IPS-15b (cell line): ENCODE data around the gene CRISPLD2.
"Not testable (repeated sequence)": the region's sequence is repeated elsewhere in the genome, so short reads cannot be mapped to it uniquely, and the experiment has no call there.

Experiments used
- H3K27me3 ChIP-seq: one replicate; pipeline ENCODE4 v1.6.1; 2013; ENCODE audit warnings: low read length; ENCODE audit not compliant: control insufficient read depth, insufficient read depth
- H3K36me3 ChIP-seq: one replicate; pipeline ENCODE4 v1.6.1; 2013; ENCODE audit warnings: low read length; ENCODE audit not compliant: control insufficient read depth, insufficient read depth
- H3K4me1 ChIP-seq: one replicate; pipeline ENCODE4 v1.6.1; 2013; ENCODE audit warnings: mild to moderate bottlenecking, low read length; ENCODE audit not compliant: control insufficient read depth, insufficient read depth
- H3K4me3 ChIP-seq: one replicate; pipeline ENCODE4 v1.5.1; 2013; ENCODE audit warnings: low read depth, low read length
- H3K9ac ChIP-seq: one replicate; pipeline ENCODE4 v1.6.1; 2013; ENCODE audit warnings: low read depth, mild to moderate bottlenecking, low read length
- H3K9me3 ChIP-seq: one replicate; pipeline ENCODE4 v1.6.1; 2013; ENCODE audit warnings: mild to moderate bottlenecking, low read length; ENCODE audit not compliant: control insufficient read depth, insufficient read depth

The CRISPLD2 gene

GRCh38 chr16:84825896-84826557 is 6.2 kb downstream of the CRISPLD2 start:
- H3K27me3 ChIP-seq: peaks cover 13% of the 10 kb centered on the region
- H3K4me1 ChIP-seq: no peaks in the 10 kb centered on the region

GRCh38 chr16:84826558-84826941 is 6.8 kb downstream of the CRISPLD2 start:
- Histone ChIP-seq H3K9me3 (no peaks in the 10 kb centered on the region), H3K4me1 (no peaks in the 10 kb centered on the region), H3K36me3 (no peaks in the 10 kb centered on the region), H3K27me3 (peaks cover 8% of the 10 kb centered on the region), H3K9ac (no peak overlapping the region), H3K4me3 (no peak overlapping the region)

More at GRCh38 chr16:84825896-84826557, 6.2 kb downstream of the CRISPLD2 start:
- H3K9ac ChIP-seq: no peak overlapping the region
- no peaks in the 10 kb centered on the region for H3K9me3 ChIP-seq
- H3K4me3 ChIP-seq: no peak overlapping the region
- H3K36me3 ChIP-seq: no peaks in the 10 kb centered on the region

GRCh38 chr16:84827131-84827574 is 7.4 kb downstream of the CRISPLD2 start:
- Histone ChIP-seq H3K9me3 (no peaks in the 10 kb centered on the region), H3K9ac (no peak overlapping the region), H3K36me3 (no peaks in the 10 kb centered on the region), H3K27me3 (peaks cover 3% of the 10 kb centered on the region), H3K4me1 (no peaks in the 10 kb centered on the region), H3K4me3 (no peak overlapping the region)

GRCh38 chr16:84827897-84828296 is 8.1 kb downstream of the CRISPLD2 start:
- no peaks in the 10 kb centered on the region for H3K9me3 ChIP-seq
- no peaks in the 10 kb centered on the region for H3K4me1 ChIP-seq
- no peak overlapping the region for H3K4me3 ChIP-seq
- no peaks in the 10 kb centered on the region for H3K27me3 ChIP-seq
- no peaks in the 10 kb centered on the region for H3K36me3 ChIP-seq
- H3K9ac ChIP-seq: no peak overlapping the region

GRCh38 chr16:84828322-84828721 is 8.5 kb downstream of the CRISPLD2 start:
- Histone ChIP-seq H3K36me3 (no peaks in the 10 kb centered on the region), H3K9ac (no peak overlapping the region), H3K9me3 (no peaks in the 10 kb centered on the region), H3K27me3 (no peaks in the 10 kb centered on the region), H3K4me3 (no peak overlapping the region), H3K4me1 (no peaks in the 10 kb centered on the region)

- Histone ChIP-seq H3K4me1 (no peaks in the 10 kb centered on the region), H3K4me3 (no peak overlapping the region), H3K36me3 (no peaks in the 10 kb centered on the region), H3K27me3 (no peaks in the 10 kb centered on the region), H3K9me3 (no peaks in the 10 kb centered on the region), H3K9ac (no peak overlapping the region)
These were observed 9.6 kb downstream of the CRISPLD2 start for GRCh38 chr16:84829168-84829965.

GRCh38 chr16:84830765-84831384 is 11.1 kb downstream of the CRISPLD2 start:
- Histone ChIP-seq H3K9ac (no peak overlapping the region), H3K4me1 (no peaks in the 10 kb centered on the region)

GRCh38 chr16:84831728-84832127 is 11.9 kb downstream of the CRISPLD2 start:
- not testable (repeated sequence) for H3K4me1 ChIP-seq, H3K27me3 ChIP-seq, H3K4me3 ChIP-seq, H3K9ac ChIP-seq, H3K36me3 ChIP-seq, H3K9me3 ChIP-seq

More at GRCh38 chr16:84830765-84831384, 11.1 kb downstream of the CRISPLD2 start:
- no peaks in the 10 kb centered on the region for H3K36me3 ChIP-seq
- no peak overlapping the region for H3K4me3 ChIP-seq
- H3K9me3 ChIP-seq: no peaks in the 10 kb centered on the region
- H3K27me3 ChIP-seq: no peaks in the 10 kb centered on the region

GRCh38 chr16:84832488-84833143 is 12.8 kb downstream of the CRISPLD2 start:
- Histone ChIP-seq H3K4me1 (no peaks in the 10 kb centered on the region), H3K9me3 (no peaks in the 10 kb centered on the region), H3K4me3 (no peak overlapping the region), H3K9ac (no peak overlapping the region), H3K36me3 (no peaks in the 10 kb centered on the region), H3K27me3 (no peaks in the 10 kb centered on the region)

GRCh38 chr16:84833144-84833500 is 13.3 kb downstream of the CRISPLD2 start:
- no peak overlapping the region for H3K4me3 ChIP-seq
- H3K9ac ChIP-seq: no peak overlapping the region
- H3K36me3 ChIP-seq: no peaks in the 10 kb centered on the region
- H3K9me3 ChIP-seq: no peaks in the 10 kb centered on the region
- no peaks in the 10 kb centered on the region for H3K4me1 ChIP-seq
- no peaks in the 10 kb centered on the region for H3K27me3 ChIP-seq

- H3K9ac ChIP-seq: no peak overlapping the region
- H3K4me3 ChIP-seq: no peak overlapping the region
- no peaks in the 10 kb centered on the region for H3K4me1 ChIP-seq
- no peaks in the 10 kb centered on the region for H3K36me3 ChIP-seq
- no peaks in the 10 kb centered on the region for H3K9me3 ChIP-seq
- no peaks in the 10 kb centered on the region for H3K27me3 ChIP-seq
These were observed 14.0 kb downstream of the CRISPLD2 start for GRCh38 chr16:84833542-84834402.
